HG03025 (cell line): ENCODE results near the gene FLYWCH1.
A peak's percentile ranks its signal among the peaks of the same experiment; 100 is the strongest.

Experiments
- ATAC-seq: cut with Tn5 transposase; IDR thresholded peaks from one replicate; pipeline ENCODE4 v1.9.1; 2021; ENCODE audit warnings: mild to moderate bottlenecking, moderate library complexity; ENCODE audit not compliant: unreplicated experiment, low FRiP score

FLYWCH1 gene

DNA sequence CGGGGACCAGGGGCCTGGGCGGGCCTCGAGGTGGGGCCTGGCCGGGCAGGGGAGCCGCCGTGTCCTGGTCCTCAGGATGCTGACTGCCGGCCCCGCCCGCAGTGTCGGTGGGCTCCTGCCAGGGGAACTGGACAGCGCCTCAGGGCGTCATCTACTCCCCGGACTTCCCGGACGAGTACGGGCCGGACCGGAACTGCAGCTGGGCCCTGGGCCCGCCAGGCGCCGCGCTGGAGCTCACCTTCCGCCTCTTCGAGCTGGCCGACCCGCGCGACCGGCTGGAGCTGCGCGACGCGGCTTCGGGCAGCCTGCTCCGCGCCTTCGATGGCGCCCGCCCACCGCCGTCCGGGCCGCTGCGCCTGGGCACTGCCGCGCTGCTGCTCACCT is 55.1 kb downstream of the FLYWCH1 start:
- ATAC-seq: no peak

GRCh38 chr16:2967211-2967631 is 55.5 kb downstream of the FLYWCH1 start:
- no peak for ATAC-seq

DNA sequence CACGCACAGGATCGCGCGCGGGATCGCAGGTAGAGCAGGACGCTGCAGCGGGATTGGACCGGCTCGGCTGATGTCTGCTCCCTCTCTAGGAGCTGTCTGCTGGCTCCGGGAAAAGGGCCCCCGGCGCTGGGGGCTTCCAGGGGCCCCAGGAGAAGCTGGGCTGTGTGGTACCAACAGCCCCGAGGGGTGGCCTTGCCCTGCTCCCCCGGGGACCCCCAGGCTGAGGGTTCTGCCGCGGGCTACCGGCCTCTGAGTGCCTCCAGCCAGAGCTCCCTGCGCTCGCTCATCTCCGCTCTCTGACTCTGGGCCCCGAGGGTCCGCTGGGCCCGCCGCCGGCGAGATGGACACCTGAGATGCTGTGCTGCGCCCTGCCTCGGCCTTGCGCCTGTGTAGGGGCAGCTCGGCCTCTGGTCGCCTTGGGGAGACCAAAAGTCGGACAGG is 56.0 kb downstream of the FLYWCH1 start:
- no peak for ATAC-seq

DNA sequence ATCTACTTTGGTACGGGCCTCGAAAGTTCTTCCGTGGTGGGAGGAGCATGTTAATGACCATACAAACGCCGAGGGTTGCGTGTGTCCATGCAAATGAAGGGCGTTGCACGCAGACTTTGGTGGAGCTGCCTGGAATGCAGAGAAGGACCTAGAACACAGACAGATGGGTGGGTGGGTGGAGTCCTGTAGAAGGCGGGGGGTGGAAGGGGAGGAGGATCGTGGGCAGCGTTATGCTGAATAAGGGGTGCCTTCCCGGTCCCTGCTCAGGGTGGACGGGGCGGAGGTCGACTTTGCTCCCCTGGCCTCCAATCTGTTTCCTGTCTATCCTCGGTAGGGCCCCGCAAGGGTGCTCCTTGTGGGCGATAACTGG is 56.6 kb downstream of the FLYWCH1 start:
- no peak for ATAC-seq

GRCh38 chr16:2968738-2969544 is 57.2 kb downstream of the FLYWCH1 start, which contains the start of gene PAQR4:
Gene PAQR4 (plus strand): TSS chr16:2969348. CDS start chr16:2969675, 327 bp downstream.
- peak; percentile 58 for ATAC-seq

- peak; percentile 15 for ATAC-seq
Measured at GRCh38 chr16:2969545-2970521, 58.1 kb downstream of the FLYWCH1 start.

DNA sequence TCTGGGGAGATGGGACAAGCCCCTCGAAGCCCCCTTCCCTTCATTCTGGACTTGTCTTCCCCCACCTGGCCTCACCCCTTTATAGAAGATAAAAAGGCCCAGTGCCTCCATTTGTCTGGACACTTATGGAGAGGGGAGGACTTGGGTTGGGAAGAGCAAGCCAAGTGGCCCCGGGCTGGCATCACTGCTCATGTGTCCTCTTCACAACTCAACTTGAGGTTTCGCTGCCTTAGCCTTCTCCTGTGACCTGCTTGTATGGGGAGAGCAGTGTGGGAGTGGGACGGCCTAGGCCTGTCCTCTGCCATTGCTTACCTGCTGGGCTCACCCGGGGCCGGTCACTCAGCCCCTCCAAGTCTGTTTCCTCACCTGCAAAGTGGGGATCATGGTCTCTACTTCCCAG is 58.8 kb downstream of the FLYWCH1 start:
- no peak for ATAC-seq

DNA sequence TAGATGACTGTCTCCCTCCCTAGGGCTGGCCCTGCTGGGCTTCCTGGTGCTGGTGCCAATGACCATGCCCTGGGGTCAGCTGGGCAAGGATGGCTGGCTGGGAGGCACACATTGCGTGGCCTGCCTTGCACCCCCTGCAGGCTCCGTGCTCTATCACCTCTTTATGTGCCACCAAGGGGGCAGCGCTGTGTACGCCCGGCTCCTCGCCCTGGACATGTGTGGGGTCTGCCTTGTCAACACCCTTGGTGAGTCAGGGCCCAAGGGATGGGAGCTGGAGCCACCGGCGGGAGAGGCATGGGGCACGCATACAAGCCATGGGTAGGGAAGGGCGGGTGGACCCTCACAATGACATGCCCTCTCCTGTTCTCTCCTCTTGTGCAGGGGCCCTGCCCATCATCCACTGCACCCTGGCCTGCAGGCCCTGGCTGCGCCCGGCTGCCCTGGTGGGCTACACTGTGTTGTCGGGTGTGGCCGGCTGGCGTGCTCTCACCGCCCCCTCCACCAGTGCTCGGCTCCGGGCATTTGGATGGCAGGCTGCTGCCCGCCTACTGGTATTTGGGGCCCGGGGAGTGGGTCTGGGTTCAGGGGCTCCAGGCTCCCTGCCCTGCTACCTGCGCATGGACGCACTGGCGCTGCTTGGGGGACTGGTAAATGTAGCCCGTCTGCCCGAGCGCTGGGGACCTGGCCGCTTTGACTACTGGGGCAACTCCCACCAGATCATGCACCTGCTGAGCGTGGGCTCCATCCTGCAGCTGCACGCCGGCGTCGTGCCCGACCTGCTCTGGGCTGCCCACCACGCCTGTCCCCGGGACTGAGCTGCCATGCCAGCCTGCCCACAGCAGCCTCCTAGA is 59.6 kb downstream of the FLYWCH1 start:
- ATAC-seq: no peak

GRCh38 chr16:2971985-2972784 is 60.5 kb downstream of the FLYWCH1 start:
- no peak for ATAC-seq

- no peak for ATAC-seq
Measured at GRCh38 chr16:2973093-2973492, 61.4 kb downstream of the FLYWCH1 start.

- no peak for ATAC-seq
Measured at GRCh38 chr16:2973605-2974318, 62.0 kb downstream of the FLYWCH1 start.

DNA sequence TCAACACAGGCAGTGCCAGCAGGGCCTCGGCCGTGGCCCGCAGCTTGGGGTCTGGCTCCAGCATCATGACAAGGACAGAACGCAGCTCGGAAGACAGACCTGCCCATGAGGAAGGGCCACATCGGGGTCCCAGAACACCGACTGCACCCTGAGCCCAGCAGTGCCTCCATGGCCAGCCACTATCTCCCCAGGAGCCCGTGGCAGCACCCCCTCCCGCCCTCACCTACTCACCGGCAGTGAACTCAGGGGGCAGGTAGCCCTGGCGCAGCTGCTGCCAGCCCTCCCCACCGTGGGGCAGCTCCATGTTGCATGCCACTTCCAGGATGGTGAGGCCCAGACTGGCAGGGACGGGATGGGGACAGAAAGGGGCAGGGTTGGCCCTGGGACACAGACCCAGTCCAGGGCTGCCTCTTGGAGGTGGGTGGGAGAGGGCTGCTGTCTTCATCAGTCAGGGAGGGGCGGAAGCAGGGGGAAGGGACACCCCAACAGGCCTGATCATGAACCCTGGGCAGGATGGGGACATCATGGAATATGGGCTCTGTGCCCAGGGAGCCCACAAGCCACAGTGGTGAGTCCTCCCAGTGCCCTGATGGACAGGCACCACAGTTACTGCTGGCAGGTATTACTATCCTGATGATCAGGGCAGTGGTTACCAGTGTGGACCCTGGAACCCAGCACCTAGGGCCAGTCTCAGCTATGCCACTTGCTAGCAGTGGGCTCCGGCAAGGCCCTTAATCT is 62.8 kb downstream of the FLYWCH1 start:
- ATAC-seq: no peak

DNA sequence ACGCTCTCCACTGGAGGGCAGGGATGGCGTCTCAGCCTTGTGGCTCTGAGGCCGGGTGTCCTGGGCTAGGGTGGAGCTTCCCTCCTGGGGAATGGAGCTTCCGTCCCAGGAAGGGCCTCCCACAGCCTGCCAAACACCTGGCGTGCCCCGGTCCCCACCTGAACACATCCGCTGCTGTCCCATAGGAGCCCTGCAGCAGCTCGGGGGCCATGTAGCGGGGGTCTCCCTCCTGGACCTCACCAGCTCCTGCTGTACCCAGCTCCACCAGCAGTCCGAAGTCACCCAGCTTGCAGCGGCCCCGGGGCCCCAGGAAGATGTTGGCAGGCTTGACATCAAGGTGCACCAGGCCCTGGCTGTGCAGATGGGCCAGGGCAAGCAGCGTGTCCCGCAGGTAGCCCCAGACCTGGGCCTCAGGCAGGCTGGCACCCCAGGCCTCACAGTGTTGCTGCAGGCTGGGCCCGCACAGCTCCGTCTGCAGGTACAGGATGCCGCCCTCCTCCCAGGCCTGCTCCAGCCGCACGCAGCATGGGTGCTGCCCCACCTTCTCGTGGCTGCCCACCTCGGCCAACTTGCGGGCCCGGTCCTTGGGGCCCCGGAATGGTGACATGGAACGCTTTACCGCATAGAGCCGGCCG is 63.5 kb downstream of the FLYWCH1 start:
- no peak for ATAC-seq

DNA sequence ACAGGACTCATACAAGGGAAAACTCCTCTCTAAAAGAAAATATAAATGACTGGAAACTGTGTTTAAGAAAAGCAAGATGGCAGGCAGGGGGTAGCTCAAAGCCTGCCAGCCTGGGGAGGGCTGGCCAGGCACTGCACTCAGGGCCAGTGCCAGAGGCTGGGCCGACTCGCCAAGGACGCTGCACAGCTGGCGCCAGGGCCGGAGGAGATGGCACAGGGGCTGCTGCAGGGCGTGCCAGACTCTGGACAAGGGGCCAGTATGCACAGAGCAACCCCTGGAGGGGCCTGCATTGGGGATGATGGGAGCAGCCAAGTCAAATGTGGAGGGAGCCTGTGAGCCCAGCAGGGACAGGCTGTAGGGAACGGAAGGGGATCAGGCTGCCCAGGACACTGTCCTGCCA is 64.5 kb downstream of the FLYWCH1 start:
- no peak for ATAC-seq

GRCh38 chr16:2976673-2977072 is 64.9 kb downstream of the FLYWCH1 start:
- ATAC-seq: no peak

DNA sequence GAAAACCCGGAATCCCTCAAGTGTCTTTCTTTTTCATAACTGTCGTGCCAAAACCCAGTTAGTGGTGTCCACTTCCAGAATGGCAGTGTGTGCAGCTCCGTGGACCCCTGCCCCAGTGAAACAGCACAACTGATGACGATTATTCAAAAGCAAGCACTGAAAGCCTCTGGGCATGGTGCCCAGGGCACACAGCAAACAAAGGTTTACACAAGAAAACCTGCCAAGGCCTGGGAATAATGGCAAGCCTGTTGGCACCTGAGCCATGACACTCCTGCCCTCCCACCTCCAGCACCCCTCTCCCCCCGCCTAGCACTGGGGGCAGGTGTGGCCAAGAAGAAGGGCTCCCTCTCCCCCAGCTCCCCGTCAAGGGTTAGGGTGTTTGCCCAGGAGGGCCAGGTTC is 65.7 kb downstream of the FLYWCH1 start:
- no peak for ATAC-seq

DNA sequence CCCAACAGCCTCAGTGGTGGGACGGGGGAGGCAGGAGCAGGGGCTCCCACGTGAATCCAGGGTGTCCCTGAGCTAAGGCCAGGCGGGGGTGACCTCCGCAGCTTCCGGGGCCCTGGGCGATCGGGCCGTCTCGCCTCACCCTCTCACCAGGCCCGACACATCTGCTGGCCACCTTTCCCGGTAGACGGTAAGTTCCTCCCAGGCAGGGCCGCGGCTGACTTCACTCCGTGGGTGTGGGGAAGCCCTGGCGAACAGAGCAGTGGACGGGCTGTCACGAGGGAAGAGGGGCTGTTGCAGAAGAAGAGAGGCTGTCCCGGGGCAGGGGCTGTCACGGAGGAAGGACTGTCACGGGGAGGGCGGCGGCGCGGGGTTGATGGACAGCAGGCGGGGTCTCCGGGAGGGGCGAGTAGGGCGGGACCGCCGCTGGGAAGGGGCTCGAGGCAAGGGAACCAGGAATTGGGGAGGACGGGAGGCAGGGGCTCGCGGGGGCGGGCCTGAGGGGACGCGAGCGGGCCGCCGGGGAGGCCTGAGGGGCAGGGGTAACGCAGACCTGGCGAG is 68.0 kb downstream of the FLYWCH1 start:
- peak; percentile 12 for ATAC-seq
